K562 (cell line): ENCODE data around the gene TMEM271. TPM values are rescaled to one million over a fixed set of nuclear protein-coding genes. Genes with fewer than 3 reads are reported as not detected.

Source experiments
- ATAC-seq: fragments of 200-7000 bp; cut with Tn5 transposase; 3 replicates; pipeline ENCODE4 v1.9.1; 2020; ENCODE audit warnings: moderate library complexity
- BruUV-seq: library from RNA; stranded (reverse); fragments of 400-500 nt; replicated peaks from 2 replicates; lab custom pipeline; 2021; lab: Mats Ljungman, UMichigan
- CTCF ChIA-PET: fragments of 300-600 bp; formaldehyde crosslinking; extraction: SDS; loops from one replicate; lab custom pipeline; 2021; ENCODE audit warnings: low intra/inter-chr PET ratio; lab: Yijun Ruan, JAX
- POLR2A ChIA-PET: fragments of 300-600, 350-650 bp; sonication (Branson Sonifier 250); formaldehyde crosslinking; extraction: SDS; loops from one replicate; lab custom pipeline; 2021; ENCODE audit warnings: antibody characterized with exemption, inconsistent platforms; lab: Yijun Ruan, JAX
- DNase-seq, 4 experiments: peaks; one replicate each; pipeline versions ENCODE4 v3.0.0 to v3.0.0-alpha.2; 2011 to 2018; ENCODE audit warnings: low spot score in 3 of 4, mixed read lengths in 3 of 4; ENCODE audit errors: extremely low read depth in 1 of 4
- FAIRE-seq: peaks from 2 replicates; lab custom pipeline; 2011; peaks lifted over from hg19 to GRCh38; lab: Jason Lieb, UNC
- H2AFZ ChIP-seq: 2 replicates; pipeline ENCODE4 v1.6.0; 2011; ENCODE audit warnings: low read depth, low read length, control low read depth, inconsistent platforms
- H3K27ac ChIP-seq: fragments of 200-600 bp; 3 replicates; pipeline ENCODE4 v1.8.0; 2011; ENCODE audit warnings: low read depth, mild to moderate bottlenecking, control low read depth, inconsistent platforms, low read length, moderate library complexity, mixed read lengths; ENCODE audit errors: extremely low read depth
- H3K27me3 ChIP-seq, 2 experiments: fragments of 300-600 bp in 1 of 2; 2 replicates in 1 of 2; 3 replicates in 1 of 2; pipeline versions ENCODE4 v1.6.0 to v1.8.0; 2011; ENCODE audit warnings: inconsistent platforms in 2 of 2, low read length in 2 of 2, mild to moderate bottlenecking in 1 of 2, mixed read lengths in 1 of 2, moderate library complexity in 1 of 2; ENCODE audit not compliant: control insufficient read depth in 2 of 2, insufficient read depth in 2 of 2
- H3K36me3 ChIP-seq: fragments of 300-600 bp; 3 replicates; pipeline ENCODE4 v1.8.0; 2011; ENCODE audit warnings: mild to moderate bottlenecking, low read length, inconsistent platforms; ENCODE audit not compliant: control insufficient read depth, insufficient read depth
- H3K4me1 ChIP-seq, 2 experiments: fragments of 200-600 bp in 1 of 2; replicated peaks in 1 of 2; 2 replicates in 1 of 2; 3 replicates in 1 of 2; pipeline versions ENCODE4 v1.5.1 to v1.8.0; 2011; ENCODE audit warnings: inconsistent platforms in 2 of 2, low read length in 2 of 2, mild to moderate bottlenecking in 1 of 2, mixed read lengths in 1 of 2, moderate library complexity in 1 of 2; ENCODE audit not compliant: control insufficient read depth in 2 of 2, insufficient read depth in 2 of 2
- H3K4me2 ChIP-seq: 2 replicates; pipeline ENCODE4 v1.6.1; 2011; ENCODE audit warnings: low read length, control low read depth, inconsistent platforms, mixed read lengths; ENCODE audit not compliant: insufficient read depth
- H3K4me3 ChIP-seq: fragments of 200-600 bp; sonication (generic), shearing (Covaris generic); 2 replicates; pipeline ENCODE4 v1.5.1; 2016; ENCODE audit warnings: control low read depth, inconsistent platforms
- H3K79me2 ChIP-seq: fragments of 200-600 bp; 3 replicates; pipeline ENCODE4 v1.8.0; 2011; ENCODE audit warnings: low read length, inconsistent platforms; ENCODE audit not compliant: control insufficient read depth, insufficient read depth
- H3K9ac ChIP-seq, 2 experiments: 2 replicates each; pipeline versions ENCODE4 v1.6.0 to v1.6.1; 2011; ENCODE audit warnings: low read depth in 2 of 2, low read length in 2 of 2, control low read depth in 1 of 2, inconsistent platforms in 1 of 2, mild to moderate bottlenecking in 1 of 2, mixed read lengths in 1 of 2; ENCODE audit not compliant: insufficient read depth in 1 of 2
- H3K9me1 ChIP-seq: one replicate; pipeline ENCODE4 v1.6.0; 2011; ENCODE audit warnings: inconsistent platforms, mild to moderate bottlenecking, low read length, moderate library complexity; ENCODE audit not compliant: control insufficient read depth, insufficient read depth
- H3K9me3 ChIP-seq: replicated peaks from 2 replicates; pipeline ENCODE4 v1.5.1; 2011; ENCODE audit warnings: low read depth, low read length, inconsistent platforms; ENCODE audit not compliant: control insufficient read depth, insufficient read depth
- H4K20me1 ChIP-seq: replicated peaks from 2 replicates; pipeline ENCODE4 v1.6.1; 2011; ENCODE audit warnings: low read length, inconsistent platforms, mixed read lengths; ENCODE audit not compliant: control insufficient read depth, insufficient read depth
- ATF4 ChIP-seq: fragments of 450-650 bp; formaldehyde crosslinking; IDR thresholded peaks from 2 replicates; pipeline ENCODE4 v1.4.0; 2022; ENCODE audit warnings: mild to moderate bottlenecking, moderate library complexity
- HNRNPK ChIP-seq: fragments of 200-400 bp; formaldehyde crosslinking; IDR thresholded peaks from one replicate; pipeline ENCODE4 v1.6.1; 2018; ENCODE audit warnings: mild to moderate bottlenecking, low read depth, low read length; ENCODE audit not compliant: poor library complexity, severe bottlenecking
- MAX ChIP-seq: sonication (generic); formaldehyde crosslinking; IDR thresholded peaks from 2 replicates; pipeline ENCODE4 v1.9.0; 2022; ENCODE audit warnings: mild to moderate bottlenecking, missing genetic modification reagents
- MTA2 ChIP-seq: fragments of 450-650 bp; IDR thresholded peaks from 2 replicates; pipeline ENCODE4 v1.6.1; 2016; ENCODE audit warnings: low read depth
- PATZ1 ChIP-seq: fragments of 250-450 bp; sonication (Bioruptor Pico); IDR thresholded peaks from 2 replicates; pipeline ENCODE4 v1.5.0; 2020; ENCODE audit warnings: mild to moderate bottlenecking, borderline replicate concordance
- PREB ChIP-seq: sonication (generic); formaldehyde crosslinking; IDR thresholded peaks from 2 replicates; pipeline ENCODE4 v1.8.1; 2023; ENCODE audit warnings: mild to moderate bottlenecking, missing genetic modification reagents
- PTBP1 ChIP-seq: fragments of 200-400 bp; formaldehyde crosslinking; IDR thresholded peaks from 2 replicates; pipeline ENCODE4 v1.6.1; 2017; ENCODE audit warnings: low read depth, low read length
- SP1 ChIP-seq: sonication (generic); formaldehyde crosslinking; IDR thresholded peaks from 2 replicates; pipeline ENCODE4 v1.8.1; 2022; ENCODE audit warnings: mild to moderate bottlenecking, missing genetic modification reagents
- TFAP4 ChIP-seq: sonication (generic); formaldehyde crosslinking; IDR thresholded peaks from 2 replicates; pipeline ENCODE4 v1.8.0; 2022; ENCODE audit warnings: missing genetic modification reagents, mild to moderate bottlenecking, moderate library complexity, borderline replicate concordance
- YBX1 ChIP-seq: fragments of 450-650 bp; IDR thresholded peaks from 2 replicates; pipeline ENCODE4 v1.7.1; 2016; ENCODE audit warnings: mild to moderate bottlenecking
- ZNF431 ChIP-seq: sonication (generic); formaldehyde crosslinking; IDR thresholded peaks from 2 replicates; pipeline ENCODE4 v1.8.0; 2022; ENCODE audit warnings: mild to moderate bottlenecking, missing genetic modification reagents
- ZNF551 ChIP-seq: fragments of 250-450 bp; sonication (Bioruptor Pico); IDR thresholded peaks from 2 replicates; pipeline ENCODE4 v1.5.0; 2021; ENCODE audit warnings: mild to moderate bottlenecking, moderate library complexity
- ZNF644 ChIP-seq: fragments of 200-800 bp; sonication (Bioruptor generic); IDR thresholded peaks from 2 replicates; pipeline ENCODE4 v1.6.1; 2016; ENCODE audit warnings: low read depth, missing genetic modification characterization, missing compliant biosample characterization
- ZNF778 ChIP-seq: fragments of 450-650 bp; formaldehyde crosslinking; IDR thresholded peaks from 2 replicates; pipeline ENCODE4 v1.4.0; 2020; ENCODE audit warnings: mild to moderate bottlenecking, moderate library complexity
- WGBS: fragments of 100-300 bp; shearing (Covaris generic); methylation state at CpG from one replicate; pipeline ENCODE4 v1.1.6; 2016; ENCODE audit warnings: low coverage, mixed read lengths; ENCODE audit not compliant: insufficient coverage; ENCODE audit errors: missing lambda C conversion rate; 5-methylcytosine and 5-hydroxymethylcytosine counted together
- in situ Hi-C: fragments of 300-500 bp; cut with MboI; formaldehyde crosslinking; loops from 4 replicates; pipeline ENCODE4 v1.15.0; 2018; ENCODE audit warnings: inconsistent platforms, mixed read lengths
- intact Hi-C: fragments of 100-400 bp; cut with micrococcal nuclease; formaldehyde crosslinking; loops from 2 replicates; pipeline ENCODE4 v1.14.2; 2022
- polyA plus RNA-seq, 8 experiments: library from polyadenylated mRNA; depleted of rRNA in 4 of 8; stranded (reverse) in 5 of 8; unstranded in 3 of 8; fragments of >200 nt; fragmentation: Nextera tagmentation in 2 of 8; fragmentation: Illumina TruSeq in 1 of 8; extraction: Ambion mirVana in 2 of 8; extraction: Trizol in 1 of 8; gene quantifications; 2 replicates each; pipeline versions ENCODE4 v1.2.1 to v1.2.3, GENCODE V29; 2011 to 2014; ENCODE audit warnings: inconsistent platforms in 1 of 8, missing spikeins in 1 of 8
- total RNA-seq, 7 experiments: library from RNA; depleted of rRNA in 6 of 7; stranded (reverse); fragments of >200 nt in 6 of 7; fragmentation: Illumina TruSeq in 2 of 7; extraction: Trizol in 2 of 7; gene quantifications; 2 replicates each; pipeline versions ENCODE4 v1.2.1 to v1.2.3, GENCODE V29; 2011 to 2021; ENCODE audit warnings: low replicate concordance in 1 of 7
- TF ChIP-seq, protein P1 (sequence below): fragments of 250-450 bp; sonication (Bioruptor Pico); IDR thresholded peaks from 2 replicates; pipeline ENCODE4 v1.8.0; 2022; ENCODE audit warnings: inconsistent platforms

TMEM271 gene
- total and polyA plus RNA-seq, 9 of the 15 experiments (the other 6 are each of a cell fraction or from before 2014, with no cell fraction given): not detected

- ChIA-PET CTCF (no interaction called here), POLR2A (no interaction called here)
- TF ChIP-seq ZNF551 (CRISPR knock-in tag) (no peak), ATF4 (CRISPR knock-in tag) (no peak), PATZ1 (CRISPR knock-in tag) (no peak), MAX (CRISPR knock-in tag) (no peak), YBX1 (no peak), PREB (CRISPR knock-in tag) (no peak), HNRNPK (no peak), PTBP1 (no peak), TFAP4 (CRISPR knock-in tag) (no peak), ZNF778 (CRISPR knock-in tag) (no peak), SP1 (no peak), MTA2 (no peak), ZNF644 (tag) (no peak), ZNF431 (no peak)
- TF ChIP-seq, protein P1, sequence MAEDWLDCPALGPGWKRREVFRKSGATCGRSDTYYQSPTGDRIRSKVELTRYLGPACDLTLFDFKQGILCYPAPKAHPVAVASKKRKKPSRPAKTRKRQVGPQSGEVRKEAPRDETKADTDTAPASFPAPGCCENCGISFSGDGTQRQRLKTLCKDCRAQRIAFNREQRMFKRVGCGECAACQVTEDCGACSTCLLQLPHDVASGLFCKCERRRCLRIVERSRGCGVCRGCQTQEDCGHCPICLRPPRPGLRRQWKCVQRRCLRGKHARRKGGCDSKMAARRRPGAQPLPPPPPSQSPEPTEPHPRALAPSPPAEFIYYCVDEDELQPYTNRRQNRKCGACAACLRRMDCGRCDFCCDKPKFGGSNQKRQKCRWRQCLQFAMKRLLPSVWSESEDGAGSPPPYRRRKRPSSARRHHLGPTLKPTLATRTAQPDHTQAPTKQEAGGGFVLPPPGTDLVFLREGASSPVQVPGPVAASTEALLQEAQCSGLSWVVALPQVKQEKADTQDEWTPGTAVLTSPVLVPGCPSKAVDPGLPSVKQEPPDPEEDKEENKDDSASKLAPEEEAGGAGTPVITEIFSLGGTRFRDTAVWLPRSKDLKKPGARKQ (CRISPR knock-in tag): no peak
- Histone ChIP-seq H3K27ac (no peak overlapping the region), H3K4me1 (peaks cover 0 to 3% of the 10 kb centered on the region in 2 experiments; a peak in 2 of 5 replicates), H3K4me2 (no peak overlapping the region), H4K20me1 (no peaks in the 10 kb centered on the region), H3K9me3 (peaks cover 4% of the 10 kb centered on the region; the same call in 1 of the 2 replicates), H2AFZ (no peak overlapping the region), H3K79me2 (no peaks in the 10 kb centered on the region), H3K4me3 (no peak overlapping the region), H3K36me3 (peaks cover 39% of the 10 kb centered on the region; the same call in 2 of the 3 replicates), H3K27me3 (no peaks in the 10 kb centered on the region), H3K9ac (no peak overlapping the region), H3K9me1 (no peaks in the 10 kb centered on the region)
- BruUV-seq: no TSS peak
- DNase-seq: no peak
- intact Hi-C loops (no loop called here), in situ Hi-C loops (no loop called here)
- 94% methylated on average over 36 of the region's 39 CpGs for WGBS
- ATAC-seq: no peak
- no peak for FAIRE-seq
These were observed 40.7 kb downstream of the TMEM271 start for GRCh38 chr4:535181-535923.
